NCI-H510A treated with DMSO at 0.1 percent for 48 hours (cell line): ENCODE data around the gene ABCA7.

Source experiments
- DNase-seq: peaks from one replicate; lab custom pipeline; 2025; lab: John Stamatoyannopoulos, UW

The ABCA7 gene

GRCh38 chr19:1088416-1089010, 48.6 kb downstream of the ABCA7 start:
- DNase-seq = no peak

- DNase-seq = no peak
Measured at GRCh38 chr19:1089126-1089771, 49.3 kb downstream of the ABCA7 start.

- DNase-seq = no peak
Measured at GRCh38 chr19:1089891-1090290, 50.0 kb downstream of the ABCA7 start.

- DNase-seq = no peak
Measured at GRCh38 chr19:1090731-1091543, 51.0 kb downstream of the ABCA7 start.

- no peak for DNase-seq
Measured at GRCh38 chr19:1091544-1092175, 51.8 kb downstream of the ABCA7 start.

- no peak for DNase-seq
Measured at GRCh38 chr19:1093330-1093729, 53.4 kb downstream of the ABCA7 start.

- DNase-seq = no peak
Measured at GRCh38 chr19:1093811-1094553, 54.1 kb downstream of the ABCA7 start.

- no peak for DNase-seq
Measured at GRCh38 chr19:1094655-1094977, 54.7 kb downstream of the ABCA7 start.

- DNase-seq = peak; percentile 78
Measured at GRCh38 chr19:1094978-1095701, 55.2 kb downstream of the ABCA7 start, which contains the start of gene POLR2E. Gene POLR2E (minus strand): TSS chr19:1095375. CDS start chr19:1095315, 60 bp downstream.

- DNase-seq = peak; percentile 6
Measured at GRCh38 chr19:1097810-1098176, 57.9 kb downstream of the ABCA7 start.

- no peak for DNase-seq
Measured at GRCh38 chr19:1098177-1099051, 58.5 kb downstream of the ABCA7 start.

GRCh38 chr19:1101337-1101698, 61.4 kb downstream of the ABCA7 start:
- DNase-seq = no peak

GRCh38 chr19:1102407-1103131, 62.7 kb downstream of the ABCA7 start:
- DNase-seq = no peak

GRCh38 chr19:1103132-1103707, 63.3 kb downstream of the ABCA7 start:
- DNase-seq = no peak

- peak; percentile 82 for DNase-seq
Measured at GRCh38 chr19:1103708-1104310, 63.9 kb downstream of the ABCA7 start, which contains the start of gene GPX4. Gene GPX4 (plus strand): TSS chr19:1103994. CDS start chr19:1104044, 50 bp downstream.

- DNase-seq = peak; percentile 32
Measured at GRCh38 chr19:1104311-1105007, 64.6 kb downstream of the ABCA7 start.

- no peak for DNase-seq
Measured at GRCh38 chr19:1105008-1105872, 65.3 kb downstream of the ABCA7 start.
